DND-41 (cell line): ENCODE measurements around the gene ZSWIM8.

Source experiments
- ATAC-seq: fragments of 200-7000 bp; cut with Tn5 transposase; 3 replicates; pipeline ENCODE4 v1.9.1; 2021; ENCODE audit warnings: low read depth; ENCODE audit not compliant: insufficient read depth
- DNase-seq: peaks from one replicate; pipeline ENCODE4 v3.0.0-alpha.2; 2020
- H2AFZ ChIP-seq: 2 replicates; pipeline ENCODE4 v1.6.0; 2012; ENCODE audit warnings: low read depth, low read length
- H3K27ac ChIP-seq: 2 replicates; pipeline ENCODE4 v1.5.1; 2012; ENCODE audit warnings: low read length, inconsistent platforms
- H3K27me3 ChIP-seq: fragments of 200-600 bp; sonication (generic); 2 replicates; pipeline ENCODE4 v1.6.0; 2012; ENCODE audit warnings: low read length, mild to moderate bottlenecking, inconsistent platforms; ENCODE audit not compliant: insufficient read depth, poor library complexity
- H3K36me3 ChIP-seq: 2 replicates; pipeline ENCODE4 v1.5.1; 2012; ENCODE audit warnings: low read length, inconsistent platforms; ENCODE audit not compliant: insufficient read depth
- H3K4me1 ChIP-seq: 2 replicates; pipeline ENCODE4 v1.5.1; 2012; ENCODE audit warnings: mild to moderate bottlenecking, low read length; ENCODE audit not compliant: insufficient read depth
- H3K4me2 ChIP-seq: 2 replicates; pipeline ENCODE4 v1.6.0; 2012; ENCODE audit warnings: mild to moderate bottlenecking, moderate library complexity, low read length, inconsistent platforms; ENCODE audit not compliant: insufficient read depth
- H3K4me3 ChIP-seq, 2 experiments: fragments of 200-600 bp in 1 of 2; shearing (Covaris generic) in 1 of 2; 2 replicates each; pipeline ENCODE4 v1.5.1; 2012 to 2016; ENCODE audit warnings: inconsistent platforms in 2 of 2, low read length in 2 of 2, mild to moderate bottlenecking in 2 of 2, low read depth in 1 of 2, moderate library complexity in 1 of 2
- H3K79me2 ChIP-seq: 2 replicates; pipeline ENCODE4 v1.6.0; 2012; ENCODE audit warnings: low read length, inconsistent platforms; ENCODE audit not compliant: insufficient read depth
- H3K9ac ChIP-seq: 2 replicates; pipeline ENCODE4 v1.6.0; 2012; ENCODE audit warnings: low read depth, mild to moderate bottlenecking, inconsistent platforms, low read length, moderate library complexity
- H3K9me3 ChIP-seq: 2 replicates; pipeline ENCODE4 v1.5.1; 2012; ENCODE audit warnings: low read length, moderate library complexity, mild to moderate bottlenecking, inconsistent platforms; ENCODE audit not compliant: insufficient read depth, severe bottlenecking
- H4K20me1 ChIP-seq: 2 replicates; pipeline ENCODE4 v1.6.0; 2012; ENCODE audit warnings: low read length; ENCODE audit not compliant: insufficient read depth
- CTCF ChIP-seq: IDR thresholded peaks from 2 replicates; pipeline ENCODE4 v1.5.1; 2012; ENCODE audit warnings: borderline replicate concordance, low read length, moderate library complexity, mild to moderate bottlenecking; ENCODE audit not compliant: poor library complexity, severe bottlenecking; ENCODE audit errors: extremely low read depth
- EZH2 ChIP-seq: IDR thresholded peaks from 3 replicates; pipeline ENCODE4 v1.6.1; 2012; ENCODE audit warnings: borderline replicate concordance, low read depth, mild to moderate bottlenecking, moderate library complexity, low read length, inconsistent platforms; ENCODE audit not compliant: severe bottlenecking

Gene ZSWIM8

GRCh38 chr10:73746721-73747120, 38.7 kb upstream of the ZSWIM8 start:
- peaks cover 48% of the 10 kb centered on the region for H3K36me3 ChIP-seq
- TF ChIP-seq CTCF (no peak), EZH2 (no peak)
- peaks cover 19% of the 10 kb centered on the region for H4K20me1 ChIP-seq
- no peak overlapping the region for H3K9ac ChIP-seq
- no peaks in the 10 kb centered on the region for H3K9me3 ChIP-seq
- DNase-seq (no peak), ATAC-seq (no peak)
- H3K27ac ChIP-seq, result no peak overlapping the region
- no peak overlapping the region for H2AFZ ChIP-seq
- peaks cover 83% of the 10 kb centered on the region for H3K79me2 ChIP-seq
- no peak overlapping the region for H3K4me3 ChIP-seq
- H3K4me2 ChIP-seq, result peak overlapping the region; percentile 29; the same call in 1 of the 2 replicates
- peaks cover 46% of the 10 kb centered on the region for H3K4me1 ChIP-seq
- no peaks in the 10 kb centered on the region for H3K27me3 ChIP-seq

GRCh38 chr10:73750819-73751218, 34.6 kb upstream of the ZSWIM8 start:
- H3K79me2 ChIP-seq, result peaks cover 56% of the 10 kb centered on the region
- H3K27me3 ChIP-seq, result no peaks in the 10 kb centered on the region
- TF ChIP-seq CTCF (no peak), EZH2 (no peak)
- no peaks in the 10 kb centered on the region for H3K9me3 ChIP-seq
- H3K36me3 ChIP-seq, result peaks cover 82% of the 10 kb centered on the region
- H2AFZ ChIP-seq, result no peak overlapping the region
- H3K4me2 ChIP-seq, result no peak overlapping the region
- H3K4me3 ChIP-seq, result no peak overlapping the region
- no peak overlapping the region for H3K9ac ChIP-seq
- ATAC-seq, result no peak
- peaks cover 16% of the 10 kb centered on the region for H3K4me1 ChIP-seq
- peaks cover 20% of the 10 kb centered on the region for H4K20me1 ChIP-seq
- no peak for DNase-seq
- H3K27ac ChIP-seq, result no peak overlapping the region

GRCh38 chr10:73756183-73756582, 29.2 kb upstream of the ZSWIM8 start:
- TF ChIP-seq EZH2 (no peak), CTCF (no peak)
- peaks cover 7% of the 10 kb centered on the region; the same call in 1 of the 2 replicates for H4K20me1 ChIP-seq
- H3K27ac ChIP-seq, result no peak overlapping the region
- no peak overlapping the region for H2AFZ ChIP-seq
- no peaks in the 10 kb centered on the region for H3K27me3 ChIP-seq
- no peak overlapping the region for H3K4me3 ChIP-seq
- H3K79me2 ChIP-seq, result peaks cover 34% of the 10 kb centered on the region
- H3K9me3 ChIP-seq, result no peaks in the 10 kb centered on the region
- DNase-seq, result no peak
- H3K4me1 ChIP-seq, result no peaks in the 10 kb centered on the region
- peaks cover 74% of the 10 kb centered on the region for H3K36me3 ChIP-seq
- no peak overlapping the region for H3K9ac ChIP-seq
- ATAC-seq, result no peak
- H3K4me2 ChIP-seq, result no peak overlapping the region
